Activated effector memory CD4-positive, alpha-beta T cell treated with Interleukin-2 at 50 U/mL for 16 hours (primary cell): ENCODE results near the gene SMIM21.

Source experiments
- DNase-seq: peaks from one replicate; pipeline ENCODE4 v3.0.0-alpha.2; 2020

The SMIM21 gene

GRCh38 chr18:75427603-75428002 is at the start of gene SMIM21:
TSS of gene SMIM21 (minus strand) at chr18:75427703. CDS start at chr18:75427563, 140 bp downstream.
- DNase-seq: no peak

- no peak for DNase-seq
These were observed 47.7 kb upstream of the SMIM21 start for GRCh38 chr18:75475228-75475627.

GRCh38 chr18:75474332-75474731 is 46.8 kb upstream of the SMIM21 start:
- DNase-seq: no peak

- DNase-seq: no peak
These were observed 45.8 kb upstream of the SMIM21 start for GRCh38 chr18:75473316-75473715.

GRCh38 chr18:75472906-75473305 is 45.4 kb upstream of the SMIM21 start:
- DNase-seq: no peak

- no peak for DNase-seq
These were observed 44.9 kb upstream of the SMIM21 start for GRCh38 chr18:75472396-75472795.

GRCh38 chr18:75471850-75472249 is 44.3 kb upstream of the SMIM21 start:
- DNase-seq: no peak

- DNase-seq: no peak
These were observed 40.3 kb upstream of the SMIM21 start for GRCh38 chr18:75467851-75468250.

GRCh38 chr18:75467281-75467795 is 39.8 kb upstream of the SMIM21 start:
- no peak for DNase-seq

- DNase-seq: no peak
These were observed 36.9 kb upstream of the SMIM21 start for GRCh38 chr18:75464356-75464755.

GRCh38 chr18:75462178-75462832 is 34.8 kb upstream of the SMIM21 start:
- DNase-seq: no peak

GRCh38 chr18:75456199-75456631 is 28.7 kb upstream of the SMIM21 start:
- DNase-seq: no peak

GRCh38 chr18:75455249-75456198 is 28.0 kb upstream of the SMIM21 start:
- DNase-seq: no peak

GRCh38 chr18:75454022-75454795 is 26.7 kb upstream of the SMIM21 start:
- no peak for DNase-seq

GRCh38 chr18:75450906-75451305 is 23.4 kb upstream of the SMIM21 start:
- DNase-seq: no peak

GRCh38 chr18:75441896-75442295 is 14.4 kb upstream of the SMIM21 start:
- no peak for DNase-seq

GRCh38 chr18:75439348-75439747 is 11.8 kb upstream of the SMIM21 start:
- no peak for DNase-seq

- DNase-seq: no peak
These were observed 11.4 kb upstream of the SMIM21 start for GRCh38 chr18:75438891-75439290.

GRCh38 chr18:75437979-75438378 is 10.5 kb upstream of the SMIM21 start:
- no peak for DNase-seq

- no peak for DNase-seq
These were observed 5.6 kb upstream of the SMIM21 start for GRCh38 chr18:75433098-75433497.

GRCh38 chr18:75429975-75430374 is 2.5 kb upstream of the SMIM21 start:
- no peak for DNase-seq

- DNase-seq: no peak
These were observed 987 bp upstream of the SMIM21 start for GRCh38 chr18:75428490-75428889.

GRCh38 chr18:75422341-75422910 is 5.1 kb downstream of the SMIM21 start:
- DNase-seq: no peak
